ENCODE results near the gene SLC35G2. TPM values are rescaled to one million over a fixed set of nuclear protein-coding genes. Genes with fewer than 3 reads are reported as not detected.
"Not testable (repeated sequence)": the region's sequence is repeated elsewhere in the genome, so short reads cannot be mapped to it uniquely, and the experiment has no call there.

Gene SLC35G2
- total RNA-seq, 1 donor from 2014 or later: 2.3 TPM

DNA sequence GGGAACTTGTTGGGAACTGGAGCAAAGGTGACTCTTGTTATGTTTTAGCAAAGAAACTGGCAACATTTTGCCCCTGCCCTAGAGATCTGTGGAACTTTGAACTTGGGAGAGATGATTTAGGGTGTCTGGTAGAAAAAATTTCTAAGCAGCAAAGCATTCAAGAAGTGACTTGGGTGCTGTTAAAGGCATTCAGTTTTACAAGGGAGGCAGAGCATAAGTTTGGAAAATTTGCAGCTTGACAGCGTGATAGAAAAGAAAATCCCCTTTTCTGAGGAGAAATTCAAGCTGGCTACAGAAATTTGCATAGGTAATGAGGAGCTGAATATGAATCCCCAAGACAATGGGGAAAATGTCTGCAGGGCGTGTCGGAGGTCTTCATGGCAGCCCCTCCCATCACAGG lies 53.3 kb downstream of the SLC35G2 start:
- ATAC-seq; DNase-seq; intact Hi-C loops (cut with micrococcal nuclease): not testable (repeated sequence)

DNA sequence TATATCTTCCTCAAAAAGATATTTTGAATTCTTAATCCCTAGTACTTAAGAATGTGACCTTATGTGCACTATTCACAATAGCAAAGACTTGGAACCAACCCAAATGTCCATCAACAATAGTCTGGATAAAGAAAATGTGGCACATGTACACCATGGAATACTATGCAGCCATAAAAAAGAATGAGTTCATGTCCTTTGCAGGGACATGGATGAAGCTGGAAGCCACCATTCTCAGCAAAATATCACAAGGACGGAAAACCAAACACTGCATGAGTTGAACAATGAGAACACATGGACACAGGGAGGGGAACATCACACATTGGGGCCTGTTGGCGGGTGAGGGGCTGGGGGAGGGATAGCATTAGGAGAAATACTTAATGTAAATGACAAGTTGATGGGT lies 60.6 kb downstream of the SLC35G2 start:
- ATAC-seq; intact Hi-C loops (cut with micrococcal nuclease): not testable (repeated sequence)

DNA sequence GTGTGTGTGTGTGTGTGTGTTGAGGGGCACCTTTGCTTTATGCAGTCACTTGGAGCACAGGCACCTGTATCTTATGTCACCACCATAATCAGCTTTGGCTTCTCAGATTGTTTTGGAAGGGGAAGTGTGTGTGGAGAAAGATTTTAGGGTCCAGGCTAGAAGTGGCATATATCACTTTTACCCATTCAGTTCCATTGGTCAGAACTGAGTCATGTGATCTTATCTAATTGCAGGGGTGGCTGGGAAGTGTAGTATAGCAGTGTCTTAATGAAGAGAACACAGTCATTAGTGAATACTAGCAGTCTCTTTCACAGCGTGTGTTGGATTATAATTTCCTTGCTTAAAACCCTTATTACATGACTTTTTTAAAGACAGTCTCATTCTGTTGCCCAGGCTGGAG lies 63.6 kb downstream of the SLC35G2 start:
- DNase-seq (no peak), ATAC-seq (no peak)
- intact Hi-C loops (cut with micrococcal nuclease): no loop called here

More for the DNA sequence above, 60.6 kb downstream of the SLC35G2 start:
- not testable (repeated sequence) for DNase-seq

DNA sequence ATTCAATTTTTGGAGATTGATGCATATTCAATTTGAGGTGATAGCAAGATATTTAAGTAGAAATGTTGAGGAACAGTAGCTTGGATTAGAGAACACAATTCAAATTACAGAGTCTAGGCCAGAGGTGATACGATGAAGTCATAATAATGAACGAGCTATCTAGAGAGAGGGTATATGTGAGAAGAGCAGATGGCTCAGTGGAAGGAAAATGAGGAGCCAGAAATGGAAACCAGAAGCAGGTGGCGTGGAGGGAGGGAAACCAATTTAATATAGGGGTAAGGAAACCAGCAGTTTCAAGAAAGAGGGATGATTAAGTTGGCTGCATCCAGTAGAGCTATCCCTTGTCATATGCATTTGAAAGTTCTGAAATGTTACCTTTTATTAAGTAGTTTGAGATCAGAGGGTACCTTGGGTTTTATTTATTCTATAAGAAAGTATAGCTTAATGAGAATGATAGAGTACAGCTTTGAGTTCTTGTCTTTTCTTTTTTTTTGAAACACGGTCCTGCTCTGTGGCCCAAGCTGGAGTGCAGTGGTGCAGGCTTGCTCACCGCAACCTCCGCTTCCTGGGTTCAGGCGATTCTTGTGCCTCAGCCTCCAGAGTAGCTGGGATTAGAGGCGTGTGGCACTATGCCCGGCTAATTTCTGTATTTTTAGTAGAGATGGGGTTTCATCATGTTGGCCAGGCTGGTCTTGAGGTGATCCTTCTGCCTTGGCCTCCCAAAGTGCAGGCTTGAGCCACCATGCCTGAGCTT lies 65.2 kb downstream of the SLC35G2 start:
- ATAC-seq (no peak), DNase-seq (no peak)
- intact Hi-C loops (cut with micrococcal nuclease): no loop called here

DNA sequence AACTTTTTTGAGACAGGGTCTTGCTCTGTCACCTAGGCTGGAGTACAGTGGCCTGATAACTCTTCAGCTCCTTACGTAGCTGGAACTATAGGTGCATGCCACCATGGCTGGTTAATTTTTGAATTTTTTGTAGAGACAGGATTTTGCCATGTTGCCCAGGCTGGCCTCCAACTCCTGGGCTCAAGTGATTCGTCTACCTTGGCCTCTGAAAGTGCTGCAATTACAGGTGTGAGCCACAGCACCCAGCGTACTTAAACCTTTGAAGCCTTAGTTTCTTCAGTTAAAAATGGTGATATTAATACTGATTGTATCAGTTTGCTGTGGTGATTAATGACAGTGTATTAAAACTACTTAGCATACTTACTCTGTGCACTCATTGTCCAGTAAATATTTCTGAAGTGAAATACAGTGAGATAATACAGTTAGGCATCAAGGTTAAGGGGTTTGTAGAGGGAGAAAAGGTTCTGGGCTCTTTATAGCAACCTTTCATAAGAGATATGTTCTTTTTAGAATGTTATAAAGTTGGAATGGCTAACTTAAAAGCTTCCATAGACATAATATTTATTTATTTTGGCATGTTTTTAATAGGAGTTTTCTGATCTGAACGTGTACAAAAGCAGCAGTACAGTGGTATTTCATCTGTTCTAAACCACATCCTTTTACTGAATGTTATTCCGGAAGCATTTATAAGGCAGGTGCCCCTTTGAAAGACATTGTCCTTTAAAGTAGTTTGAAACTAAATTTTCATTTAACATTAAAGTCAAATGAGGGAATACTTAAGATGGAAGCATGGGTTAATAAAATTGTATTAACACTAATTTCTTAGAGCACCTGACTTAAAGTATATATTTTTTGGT lies 66.7 kb downstream of the SLC35G2 start:
- DNase-seq (no peak), ATAC-seq (no peak)
- intact Hi-C loops (cut with micrococcal nuclease): no loop called here

DNA sequence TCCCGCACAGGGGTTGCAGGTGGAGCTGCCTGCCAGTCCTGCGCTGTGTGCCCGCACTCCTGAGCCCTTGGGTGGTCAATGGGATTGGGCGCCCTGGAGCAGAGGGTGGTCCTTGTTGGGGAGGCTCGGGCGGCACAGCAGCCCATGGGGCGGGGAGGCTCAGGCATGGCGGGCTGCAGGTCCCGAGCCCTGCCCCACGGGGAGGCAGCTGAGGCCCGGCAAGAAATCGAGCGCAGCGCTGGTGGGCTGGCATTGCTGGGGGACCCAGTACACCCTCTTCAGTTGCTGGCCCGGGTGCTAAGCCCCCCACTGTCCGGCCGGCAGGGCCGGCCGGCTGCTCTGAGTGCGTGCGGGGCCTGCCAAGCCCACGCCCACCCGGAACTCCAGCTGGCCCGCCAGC lies 71.0 kb downstream of the SLC35G2 start:
- DNase-seq (no peak), ATAC-seq (no peak)
- intact Hi-C loops (cut with micrococcal nuclease): no loop called here

DNA sequence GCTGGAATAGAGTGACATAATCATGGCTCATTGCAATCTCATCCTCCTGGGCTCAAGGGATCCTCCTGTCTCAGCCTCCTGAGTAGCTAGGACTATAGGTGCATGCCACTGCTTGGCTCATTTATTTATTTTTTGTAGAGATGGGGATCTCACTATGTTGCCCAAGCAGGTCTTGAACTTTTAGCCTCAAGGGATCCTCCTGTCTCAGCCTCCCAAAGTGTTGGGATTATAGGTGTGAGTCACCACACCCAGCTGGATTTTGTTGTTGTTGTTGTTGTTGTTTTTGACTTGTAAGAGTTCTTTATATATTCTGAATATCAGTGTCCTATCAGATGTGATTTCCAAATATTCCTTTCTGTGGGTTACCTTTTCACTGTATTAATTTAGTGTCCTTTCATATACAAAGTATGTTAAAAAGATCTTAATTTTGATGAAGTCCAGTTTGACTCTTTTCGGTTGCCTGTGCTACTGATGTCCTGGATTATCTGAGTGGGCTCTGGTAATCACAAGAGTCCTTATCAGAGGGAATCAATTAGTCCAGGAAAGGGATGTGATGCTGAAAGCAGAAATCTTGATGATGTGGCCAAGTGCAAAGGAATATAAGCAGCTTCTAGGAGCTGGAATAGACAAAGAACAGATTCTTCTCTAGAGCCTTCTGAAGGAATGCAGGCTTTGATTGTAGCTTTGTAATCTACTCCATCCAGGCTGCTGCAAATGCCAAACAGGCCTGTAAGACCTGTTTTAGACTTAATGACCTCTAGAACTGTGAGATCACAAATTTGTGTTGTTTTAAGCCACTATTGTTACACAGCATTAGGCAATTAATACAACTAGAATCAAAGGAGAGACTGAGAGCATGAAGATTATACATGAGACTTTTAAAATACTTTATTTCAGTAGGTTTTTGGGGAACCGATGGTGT lies 73.3 kb downstream of the SLC35G2 start:
- ATAC-seq: no peak
- intact Hi-C loops (cut with micrococcal nuclease): no loop called here
- DNase-seq: no peak

DNA sequence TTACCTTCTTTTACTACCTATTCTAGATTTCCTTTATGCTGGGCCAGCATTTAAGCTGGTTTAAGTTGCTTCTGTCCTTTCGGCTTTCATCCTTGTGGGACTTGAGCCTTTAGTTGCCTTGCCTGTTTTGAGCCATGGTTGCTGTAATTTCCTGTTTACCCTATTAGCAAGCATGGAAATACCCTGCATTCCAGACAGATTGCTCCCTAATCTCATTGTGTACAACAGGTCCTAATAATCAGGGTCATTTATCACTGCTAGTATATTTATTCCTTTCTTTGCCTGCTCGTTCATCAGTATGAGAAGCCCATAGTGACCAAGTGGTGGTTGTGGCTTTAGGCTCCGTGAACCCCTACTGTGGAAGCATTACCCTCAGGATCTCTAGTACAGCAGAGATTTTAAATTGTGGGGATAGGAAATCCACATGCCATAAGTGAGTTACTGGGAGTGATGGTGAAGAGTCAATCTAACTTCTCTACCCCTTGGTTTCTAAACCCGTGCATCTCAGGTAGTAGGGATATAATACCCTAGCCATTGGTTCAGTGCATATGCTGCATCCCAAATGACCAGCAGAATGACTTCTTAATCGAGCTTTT lies 75.0 kb downstream of the SLC35G2 start:
- ATAC-seq (no peak), DNase-seq (no peak)
- intact Hi-C loops (cut with micrococcal nuclease): no loop called here

DNA sequence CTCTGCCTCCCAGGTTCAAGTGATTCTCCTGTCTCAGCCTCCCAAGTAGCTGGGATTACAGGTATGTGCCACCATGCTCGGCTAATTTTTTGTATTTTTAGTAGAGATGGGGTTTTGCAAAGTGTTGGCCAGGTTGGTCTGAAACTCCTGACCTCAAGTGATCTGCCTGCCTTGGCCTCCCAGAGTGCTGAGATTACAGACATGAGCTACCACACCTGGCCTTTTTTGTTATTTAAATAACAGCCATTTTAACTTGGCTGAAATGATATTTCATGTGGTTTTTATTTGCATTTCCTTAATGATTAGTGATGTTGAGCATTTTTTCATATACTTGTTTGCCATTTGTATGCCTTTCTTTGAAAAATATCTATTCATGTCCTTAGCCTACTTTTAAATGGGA lies 78.2 kb downstream of the SLC35G2 start:
- ATAC-seq; DNase-seq; intact Hi-C loops (cut with micrococcal nuclease): not testable (repeated sequence)

DNA sequence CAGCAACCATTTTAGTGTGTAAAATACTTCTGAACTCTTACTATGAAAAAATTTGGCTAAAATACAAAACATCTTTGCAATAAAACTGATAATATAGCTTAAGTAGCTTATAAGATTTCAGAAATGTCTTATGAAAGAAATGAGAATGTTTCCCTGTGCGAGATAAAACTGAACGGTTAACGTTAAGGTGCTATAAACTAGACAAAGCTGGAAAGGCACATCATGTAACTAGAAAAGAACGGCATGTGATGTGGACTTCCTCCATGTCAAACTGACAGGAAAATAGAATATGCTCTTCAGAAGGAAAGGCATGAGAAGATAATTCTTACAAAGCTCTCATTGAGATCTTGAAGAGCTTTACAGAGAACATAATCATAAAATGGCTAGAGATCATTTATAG lies 79.6 kb downstream of the SLC35G2 start:
- no peak for DNase-seq
- intact Hi-C loops (cut with micrococcal nuclease): no loop called here
- ATAC-seq: peak; percentile 34

DNA sequence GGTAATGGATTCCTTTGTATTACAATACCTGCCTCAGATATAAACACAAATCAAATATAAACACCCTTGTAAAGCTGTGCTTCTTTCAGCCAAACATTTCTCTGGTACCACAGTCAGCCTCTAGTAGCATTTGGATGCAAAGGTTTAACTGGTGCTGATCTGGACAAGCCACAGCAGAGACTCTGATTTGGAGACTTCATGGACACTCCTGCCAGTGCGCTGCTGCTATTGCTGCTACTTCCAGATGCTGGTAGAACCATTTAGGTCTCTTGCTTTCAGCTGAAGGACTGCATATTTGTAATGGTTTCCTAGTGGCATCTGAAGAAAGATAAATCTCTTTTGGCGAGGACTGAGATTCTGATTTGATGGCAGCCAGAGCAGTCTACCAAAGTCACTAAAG lies 80.0 kb downstream of the SLC35G2 start:
- DNase-seq (no peak), ATAC-seq (peak; percentile 28)
- intact Hi-C loops (cut with micrococcal nuclease): no loop called here

DNA sequence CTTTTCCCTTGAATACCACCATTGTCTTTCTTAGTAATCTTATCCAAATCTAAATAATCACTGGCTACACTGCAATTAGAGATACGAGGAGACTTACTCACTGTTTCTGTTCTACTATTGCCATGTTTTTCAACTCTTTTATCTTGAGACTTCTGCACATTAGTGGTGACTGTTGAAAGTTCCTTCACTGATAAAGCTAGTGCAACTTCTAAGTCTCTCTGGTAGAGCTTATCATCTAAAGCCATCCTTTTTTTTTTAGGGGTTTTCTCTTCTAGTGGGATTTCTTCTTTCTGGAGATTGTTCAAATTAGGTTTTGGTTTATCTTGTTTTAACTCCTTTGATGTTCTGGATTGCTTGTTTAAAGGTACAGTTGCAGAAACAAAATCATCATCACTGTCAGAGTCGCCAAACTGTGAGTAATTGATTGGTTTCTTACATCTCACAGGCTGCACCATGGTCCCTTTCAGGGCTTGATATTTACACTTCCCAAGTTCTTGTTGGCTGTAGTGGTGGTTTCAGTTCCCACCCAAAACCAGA lies 80.8 kb downstream of the SLC35G2 start:
- no peak for DNase-seq
- no peak for ATAC-seq
- intact Hi-C loops (cut with micrococcal nuclease): no loop called here

DNA sequence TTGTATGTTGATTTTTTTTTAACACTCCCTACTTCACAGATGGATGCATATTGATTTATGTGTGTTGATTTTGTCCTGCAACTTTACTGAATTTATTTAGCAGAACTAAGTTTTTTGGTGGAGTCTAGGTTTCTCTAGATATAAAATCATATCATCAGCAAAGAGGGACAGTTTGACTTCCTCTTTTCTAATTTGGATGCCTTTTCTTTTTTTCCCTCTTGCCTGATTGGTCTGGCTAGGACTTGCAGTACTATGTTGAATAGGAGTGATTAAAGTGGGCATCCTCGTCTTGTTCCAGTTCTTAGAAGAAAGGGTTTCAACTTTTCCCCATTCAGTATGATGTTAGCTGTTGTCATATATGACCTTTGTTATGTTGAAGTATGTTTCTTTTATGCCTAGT lies 81.8 kb downstream of the SLC35G2 start:
- intact Hi-C loops (cut with micrococcal nuclease); DNase-seq; ATAC-seq: not testable (repeated sequence)

DNA sequence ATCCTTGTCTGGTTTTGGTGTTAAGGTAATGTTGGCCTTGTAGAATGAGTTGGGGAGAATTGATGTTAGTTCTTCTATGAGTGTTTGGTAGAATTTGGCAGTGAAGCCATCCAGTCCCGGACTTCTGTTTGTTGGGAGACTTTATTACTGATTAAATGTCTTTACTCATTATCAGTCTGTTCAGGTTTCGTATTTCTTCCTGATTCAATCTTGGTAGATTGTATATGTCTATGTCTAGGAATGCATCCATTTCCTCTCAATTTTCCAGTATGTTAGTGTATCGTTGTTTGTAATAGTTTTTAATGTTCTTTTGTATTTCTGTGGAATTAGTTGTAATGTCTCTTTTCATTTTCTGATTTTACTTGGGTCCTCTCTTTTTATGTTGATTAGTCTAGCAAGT lies 82.5 kb downstream of the SLC35G2 start:
- intact Hi-C loops (cut with micrococcal nuclease): no loop called here
- DNase-seq: no peak
- no peak for ATAC-seq

DNA sequence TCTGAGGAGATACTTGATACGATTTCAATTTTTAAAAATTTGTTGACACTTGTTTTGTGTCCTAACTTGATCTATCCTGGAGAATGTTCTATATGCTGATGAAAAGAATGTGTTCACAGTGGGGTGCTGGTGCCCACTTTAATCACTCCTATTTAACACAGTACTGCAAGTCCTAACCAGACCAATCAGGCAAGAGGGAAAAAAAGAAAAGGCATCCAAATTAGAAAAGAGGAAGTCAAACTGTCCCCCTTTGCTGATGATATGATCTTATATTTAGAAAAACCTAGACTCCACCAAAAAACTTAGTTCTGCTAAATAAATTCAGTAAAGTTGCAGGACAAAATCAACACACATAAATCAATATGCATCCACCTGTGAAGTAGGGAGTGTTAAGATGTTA lies 83.6 kb downstream of the SLC35G2 start:
- intact Hi-C loops (cut with micrococcal nuclease); DNase-seq; ATAC-seq: not testable (repeated sequence)

DNA sequence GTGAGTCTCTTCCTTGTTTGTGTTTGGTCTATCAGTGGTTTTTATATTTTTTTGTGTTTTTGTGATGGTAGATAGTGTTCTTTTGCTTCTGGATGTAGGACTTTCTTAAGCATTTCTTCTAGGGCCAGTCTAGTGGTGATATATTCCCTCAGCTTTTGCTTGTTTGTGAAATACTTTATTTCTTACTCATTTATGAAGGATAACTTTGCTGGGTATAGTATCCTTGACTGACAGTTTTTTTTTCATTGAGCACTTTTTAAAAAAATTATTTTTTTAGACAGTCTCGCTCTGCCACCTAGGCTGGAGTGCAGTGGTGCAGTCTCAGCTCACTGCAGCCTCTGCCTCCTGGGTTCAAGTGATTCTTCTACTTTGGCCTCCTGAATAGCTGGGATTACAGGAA lies 85.0 kb downstream of the SLC35G2 start:
- no peak for ATAC-seq

DNA sequence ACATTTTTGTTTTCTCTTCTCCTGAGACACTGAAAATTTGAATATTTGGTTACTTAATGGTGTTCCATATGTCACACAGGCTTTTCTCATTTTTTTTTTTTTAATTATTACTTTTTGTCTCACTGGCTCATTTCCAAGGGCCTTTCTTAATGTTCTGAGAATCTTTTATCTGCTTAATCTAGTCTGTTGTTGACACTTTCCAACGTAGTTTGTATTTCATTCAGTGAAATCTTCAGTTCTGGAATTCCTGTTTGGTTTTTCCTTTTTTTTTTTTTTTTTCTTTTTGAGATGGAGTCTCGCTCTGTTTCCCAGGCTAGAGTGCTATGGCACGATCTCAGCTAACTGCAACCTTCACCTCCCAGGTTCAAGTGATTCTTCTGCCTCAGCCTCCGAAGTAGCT lies 85.8 kb downstream of the SLC35G2 start:
- ATAC-seq: no peak
- intact Hi-C loops (cut with micrococcal nuclease): no loop called here
- DNase-seq: no peak

More for the DNA sequence above, 85.0 kb downstream of the SLC35G2 start:
- no peak for DNase-seq
- intact Hi-C loops (cut with micrococcal nuclease): no loop called here

All from left ventricle myocardium superior (tissue), 1 donor.